DLD1 (cell line): Measurements from ENCODE around the gene PTPRM.

Source experiments
- in situ Hi-C: cut with HindIII; loops from 2 replicates; pipeline ENCODE4 v1.10.0; 2017; ENCODE audit warnings: low sequenced_read_pairs

Gene PTPRM

GRCh38 chr18:7566567-7567473 is at the start of gene PTPRM:
Gene PTPRM, plus strand, starts transcription at chr18:7567316. Its CDS starts 503 bp downstream, at chr18:7567819.
- in situ Hi-C loops = no loop called here

DNA sequence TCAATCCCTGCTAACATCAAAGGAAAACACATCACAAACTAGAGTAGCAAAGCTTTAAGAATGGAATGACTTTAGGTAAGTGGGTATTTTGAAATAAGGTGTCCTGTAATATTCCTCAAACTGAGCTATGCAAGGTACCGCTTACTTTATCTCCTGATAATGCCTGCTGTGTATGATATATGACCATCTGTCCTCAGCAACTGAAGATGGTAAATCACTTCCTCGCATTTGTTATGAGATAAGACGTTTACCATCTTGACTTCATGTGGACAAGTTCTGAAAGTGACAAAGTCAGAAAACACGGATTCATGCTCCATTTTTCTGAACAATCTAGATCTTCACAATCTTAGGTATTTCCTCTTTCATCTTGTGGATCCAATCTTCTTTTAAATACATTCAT is 49.3 kb upstream of the PTPRM start:
- in situ Hi-C loops = no loop called here

DNA sequence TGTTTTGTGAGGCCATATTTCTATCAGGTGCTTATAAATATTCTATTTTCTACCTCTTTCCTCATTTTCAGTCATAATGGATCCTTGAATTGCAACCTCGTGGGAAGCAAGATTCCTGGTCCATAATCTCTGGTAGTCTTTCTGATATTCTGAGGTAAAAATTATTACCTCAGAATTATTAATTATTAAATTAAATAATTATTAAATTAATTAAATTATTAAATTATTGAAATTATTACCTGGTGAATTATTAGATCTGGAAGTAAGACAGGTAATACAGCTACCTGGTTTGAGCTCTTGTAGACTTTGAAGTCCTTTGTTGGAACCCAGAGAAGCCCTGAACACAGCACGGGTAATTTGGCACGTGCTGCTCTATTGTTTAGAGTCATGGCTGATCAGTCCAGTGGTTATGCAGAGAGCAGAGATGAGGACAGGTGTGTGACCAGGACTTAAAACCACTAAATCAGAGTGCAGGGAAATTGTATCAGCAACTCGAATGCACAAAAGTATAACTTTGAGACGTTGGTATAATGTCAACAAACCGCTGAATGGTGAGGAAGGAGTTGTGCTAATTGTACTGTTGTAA is 46.8 kb upstream of the PTPRM start:
- in situ Hi-C loops = no loop called here

DNA sequence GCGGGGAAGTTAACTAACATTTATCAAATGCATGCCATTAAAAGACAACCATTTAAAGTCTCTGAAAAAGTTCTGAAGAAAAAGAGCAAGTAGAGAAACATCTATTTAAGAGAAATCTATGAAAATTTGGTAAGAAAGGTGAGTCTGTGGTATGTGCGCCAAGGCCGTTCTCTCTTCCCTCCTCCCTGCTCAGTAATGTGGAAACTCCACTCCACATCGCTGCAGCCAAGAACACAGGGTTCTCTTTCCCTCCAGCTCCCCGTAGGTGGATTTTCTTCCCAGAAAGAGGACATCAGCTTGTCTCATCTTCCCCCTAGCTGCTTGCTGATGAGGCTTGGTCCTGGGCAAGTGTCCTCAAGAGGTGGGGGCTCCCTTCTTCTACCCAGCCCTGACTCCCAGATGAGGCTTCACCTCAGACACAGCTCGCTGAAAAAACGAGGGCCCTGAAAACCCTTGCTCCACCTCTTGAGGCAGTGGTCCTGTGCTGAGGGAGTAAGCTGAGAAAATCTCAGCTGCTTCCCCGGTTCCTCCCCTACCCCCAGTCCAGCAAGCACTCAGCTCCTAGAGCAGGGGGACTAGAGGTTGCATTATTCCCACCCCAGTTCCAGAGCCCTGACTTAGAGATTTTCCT is 45.8 kb upstream of the PTPRM start:
- in situ Hi-C loops = no loop called here

GRCh38 chr18:7523772-7524171 is 43.3 kb upstream of the PTPRM start:
- in situ Hi-C loops = no loop called here

DNA sequence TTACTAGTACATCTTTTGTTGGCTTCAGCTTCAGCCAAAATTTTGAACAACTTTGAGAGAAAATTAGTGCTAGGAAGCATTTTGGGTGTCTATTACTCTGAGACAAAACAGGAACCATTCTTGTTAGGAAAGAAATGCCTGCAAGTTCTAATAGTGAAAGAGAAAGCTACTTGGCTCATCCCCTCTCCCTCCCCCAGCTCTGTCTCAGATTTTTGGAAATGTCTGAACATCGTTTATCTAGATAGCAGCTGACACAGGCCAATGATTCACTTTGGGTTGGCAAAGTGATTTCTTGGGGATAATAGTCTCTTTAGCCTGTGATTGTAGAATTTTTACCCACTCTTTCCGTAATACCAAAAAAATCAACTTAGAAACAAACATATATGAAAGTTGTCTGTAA is 42.3 kb upstream of the PTPRM start:
- in situ Hi-C loops = no loop called here

DNA sequence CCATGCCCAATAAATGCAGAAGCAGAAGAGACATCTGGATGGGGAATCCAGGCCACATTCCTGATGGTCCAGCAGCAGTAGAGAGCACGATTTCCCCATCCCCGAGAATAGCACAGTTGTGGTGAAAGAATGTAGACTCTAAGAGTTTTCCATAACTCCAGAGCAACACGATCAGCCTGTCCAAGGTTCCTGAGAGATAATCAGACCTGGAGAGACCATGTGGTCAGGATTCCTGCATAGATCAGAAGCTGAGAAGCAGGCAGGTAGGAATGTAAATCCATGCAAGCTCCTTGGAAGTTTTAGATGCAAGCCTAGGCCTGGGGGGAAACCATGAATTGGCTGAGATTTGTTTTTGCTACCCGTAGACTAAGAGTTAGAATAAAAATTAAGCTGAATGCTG is 34.2 kb upstream of the PTPRM start:
- in situ Hi-C loops = no loop called here

- in situ Hi-C loops = no loop called here
Observed at GRCh38 chr18:7535436-7536205, 31.5 kb upstream of the PTPRM start.

DNA sequence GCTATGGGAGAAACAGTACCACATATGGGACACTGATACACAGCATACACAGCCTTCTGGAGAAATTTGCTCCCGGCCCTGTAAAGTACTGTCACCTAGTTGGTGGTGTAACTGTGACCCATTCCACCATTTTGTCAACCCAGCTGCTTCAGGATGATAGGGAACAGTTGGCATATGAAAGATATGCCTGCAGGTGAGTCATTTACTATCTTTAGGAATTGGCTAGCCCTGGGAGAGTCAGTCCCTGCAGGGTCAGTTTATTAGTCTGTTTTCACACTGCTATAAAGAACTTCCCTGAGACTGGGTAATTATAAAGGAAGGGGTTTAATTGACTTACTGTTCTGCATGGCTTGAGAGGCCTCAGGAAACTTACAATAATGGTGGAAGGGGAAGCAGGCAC is 30.0 kb upstream of the PTPRM start:
- in situ Hi-C loops = no loop called here

DNA sequence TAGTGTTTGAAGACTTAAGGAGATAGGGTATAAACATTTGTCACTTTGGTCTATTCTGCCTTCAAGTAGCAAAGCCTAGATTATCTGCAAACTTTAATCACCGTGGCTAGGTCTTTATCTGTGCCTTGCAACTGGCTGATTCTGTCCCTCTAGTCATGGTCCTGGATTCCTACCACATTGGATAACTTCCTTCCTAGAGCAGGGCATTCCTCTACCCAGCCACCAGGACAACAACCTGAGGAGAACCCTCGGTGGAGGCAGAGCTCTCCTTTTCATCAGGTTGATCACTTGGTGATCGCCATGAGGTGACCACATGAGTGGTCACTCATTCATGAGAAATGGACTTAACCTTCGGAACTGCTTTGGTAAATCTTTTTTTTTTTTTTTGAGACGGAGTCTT is 25.3 kb upstream of the PTPRM start:
- in situ Hi-C loops = no loop called here

- in situ Hi-C loops = no loop called here
Observed at GRCh38 chr18:7544686-7545085, 22.4 kb upstream of the PTPRM start.

DNA sequence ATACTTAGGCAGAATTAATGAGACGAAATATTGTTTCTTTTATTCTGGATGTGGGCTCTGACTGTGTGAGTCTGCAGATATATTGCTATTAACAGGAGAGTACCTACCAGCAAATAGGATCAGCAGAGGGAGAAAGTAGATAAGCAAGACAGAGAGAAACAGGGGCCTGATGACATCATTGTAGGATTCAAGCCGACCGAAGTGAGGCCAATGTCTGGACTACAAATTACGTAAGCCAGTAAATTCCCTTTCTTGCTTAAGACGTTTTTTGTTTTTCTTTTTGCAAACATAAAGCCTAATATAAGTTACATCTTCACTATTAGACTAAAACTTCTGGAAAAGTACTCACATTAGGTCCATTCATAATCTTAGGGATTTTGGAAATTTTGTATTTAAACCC is 21.4 kb upstream of the PTPRM start:
- in situ Hi-C loops = no loop called here

- in situ Hi-C loops = no loop called here
Observed at GRCh38 chr18:7548221-7548620, 18.9 kb upstream of the PTPRM start.

GRCh38 chr18:7548721-7549120 is 18.4 kb upstream of the PTPRM start:
- in situ Hi-C loops = no loop called here

- in situ Hi-C loops = no loop called here
Observed at GRCh38 chr18:7557973-7558372, 9.1 kb upstream of the PTPRM start.

GRCh38 chr18:7558769-7559168 is 8.3 kb upstream of the PTPRM start:
- in situ Hi-C loops = no loop called here

DNA sequence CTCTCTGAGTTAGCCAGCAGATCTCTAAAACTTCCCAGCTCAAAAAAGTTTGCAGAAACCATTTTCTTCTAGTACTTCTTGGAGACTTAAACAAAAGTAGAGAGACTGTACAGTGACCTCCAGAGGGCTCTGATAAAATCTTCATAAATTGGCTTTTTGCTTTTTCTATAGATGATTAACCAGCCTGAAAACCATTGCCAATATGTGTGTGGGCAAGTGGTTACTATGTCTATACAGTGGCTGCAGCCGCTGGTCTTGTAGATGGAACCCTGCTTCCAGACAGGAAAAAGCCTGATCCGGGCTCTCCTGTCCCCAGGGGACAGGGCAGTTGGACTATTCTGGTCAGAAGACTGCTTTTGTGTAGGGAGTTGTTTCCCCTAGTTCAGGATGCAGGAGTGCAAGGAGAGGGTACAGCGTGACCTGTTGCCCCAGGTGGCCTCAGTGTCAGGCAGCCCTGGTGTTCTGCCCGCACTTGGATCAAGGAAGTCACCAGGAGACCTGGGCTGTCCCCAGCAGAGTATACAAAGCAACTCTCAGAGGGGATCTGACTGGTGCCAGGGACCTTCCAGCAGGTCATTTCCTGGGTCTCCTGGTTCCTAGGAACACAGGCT is 7.3 kb upstream of the PTPRM start:
- in situ Hi-C loops = no loop called here

GRCh38 chr18:7561909-7562460 is 5.1 kb upstream of the PTPRM start:
- in situ Hi-C loops = no loop called here

DNA sequence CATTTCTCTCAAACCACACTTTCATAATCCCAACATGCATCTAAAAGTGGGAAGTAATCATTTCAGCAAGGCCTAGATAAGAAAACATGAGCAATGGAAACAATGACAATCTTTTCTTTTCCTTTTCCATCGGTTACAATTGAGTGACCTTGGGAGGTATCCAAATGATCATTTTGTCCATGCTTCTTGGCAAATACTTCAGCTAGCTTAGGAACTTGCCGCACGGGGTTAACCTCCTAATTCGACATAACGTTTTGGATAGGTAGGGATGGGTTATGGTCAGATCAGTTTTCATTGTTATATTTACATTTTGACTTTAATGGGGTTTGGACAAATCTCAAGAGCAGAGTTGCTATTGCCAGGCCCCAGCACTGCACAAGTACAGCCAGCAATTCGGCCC is 4.6 kb upstream of the PTPRM start:
- in situ Hi-C loops = no loop called here

GRCh38 chr18:7565677-7566076 is 1.4 kb upstream of the PTPRM start:
- in situ Hi-C loops = no loop called here

GRCh38 chr18:7566244-7566566 is 911 bp upstream of the PTPRM start:
- in situ Hi-C loops = no loop called here
